Thyroid gland (tissue), 4 donors: ENCODE data around the gene FANCD2. TPM values are rescaled to one million over a fixed set of nuclear protein-coding genes. Genes with fewer than 3 reads are reported as not detected.

Source experiments
- DNase-seq, 2 donors: peaks; one replicate each; pipeline ENCODE4 v3.0.0-alpha.2; 2019
- H3K27ac ChIP-seq, 3 donors: fragments of 200-600 bp; sonication (generic); 1 replicate in 2 of 3; 2 replicates in 1 of 3; pipeline ENCODE4 v1.5.1; 2016 to 2019; ENCODE audit warnings: mild to moderate bottlenecking in 1 of 3, moderate library complexity in 1 of 3
- H3K27me3 ChIP-seq: fragments of 200-600 bp; sonication (generic); one replicate; pipeline ENCODE4 v1.5.1; 2019
- H3K36me3 ChIP-seq, 2 donors: fragments of 200-600 bp; sonication (generic); one replicate each; pipeline ENCODE4 v1.5.1; 2016 to 2019
- H3K4me1 ChIP-seq, 2 donors: fragments of 200-600 bp; sonication (generic); one replicate each; pipeline ENCODE4 v1.5.1; 2017 to 2019
- H3K4me3 ChIP-seq, 3 donors: fragments of 200-600 bp; sonication (generic); replicated peaks in 1 of 3; 1 replicate in 2 of 3; 2 replicates in 1 of 3; pipeline ENCODE4 v1.5.1; 2016; ENCODE audit warnings: mild to moderate bottlenecking in 1 of 3
- H3K9me3 ChIP-seq: fragments of 200-600 bp; sonication (generic); one replicate; pipeline ENCODE4 v1.5.1; 2017
- POLR2A ChIP-seq, 2 donors: fragments of 450-650 bp; IDR thresholded peaks; one replicate each; pipeline ENCODE4 v1.6.1; 2017; ENCODE audit warnings: antibody characterized with exemption in 2 of 2, mild to moderate bottlenecking in 2 of 2, moderate library complexity in 1 of 2
- WGBS, 2 donors: methylation state at CpG; one replicate each; pipeline ENCODE4 v1.1.5; 2017; 5-methylcytosine and 5-hydroxymethylcytosine counted together
- intact Hi-C: fragments of 100-400 bp; cut with DNase I; formaldehyde crosslinking; loops from one replicate; pipeline ENCODE4 v1.15.1; 2023
- total RNA-seq, 4 donors: library from RNA; depleted of rRNA; stranded (reverse); fragments of >200 nt; gene quantifications; one replicate each; pipeline ENCODE4 v1.2.3, GENCODE V29; 2016
- TF ChIP-seq, protein P1 (sequence below), 6 experiments: fragments of 200-600 bp in 3 of 6; fragments of 450-650 bp in 3 of 6; sonication (generic) in 3 of 6; IDR thresholded peaks; one replicate each; pipeline ENCODE4 v1.5.1; 2016 to 2019; ENCODE audit warnings: antibody characterized with exemption in 6 of 6, mild to moderate bottlenecking in 2 of 6, inconsistent platforms in 1 of 6, moderate library complexity in 1 of 6

FANCD2 gene
- total RNA-seq, 4 donors from 2014 or later: 2.0 to 7.9 (median 4.4) TPM

DNA sequence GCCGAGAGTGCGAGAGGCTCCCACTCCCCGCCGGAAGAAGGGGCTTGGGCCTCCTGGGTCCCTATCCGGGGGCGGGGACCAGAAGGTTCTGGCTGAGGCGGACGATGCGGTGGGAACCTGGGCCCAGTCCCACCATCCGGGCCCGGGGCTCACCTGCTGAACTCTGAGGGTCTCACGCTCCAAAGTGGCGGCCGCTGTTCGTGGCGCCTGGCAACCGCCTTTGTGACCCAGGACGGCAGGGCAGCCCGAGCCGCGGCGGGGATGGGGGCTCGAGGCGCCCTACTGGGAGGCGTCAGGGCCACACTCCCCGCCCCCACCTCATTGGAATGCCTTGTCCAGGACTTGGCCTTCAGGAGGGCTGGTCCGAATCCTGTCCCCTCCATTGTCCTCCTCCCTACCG, 81.9 kb downstream of the FANCD2 start, which contains the start of gene FANCD2OS:
TSS of gene FANCD2OS (minus strand) at position 165 of the 400 bp plus-strand sequence. CDS start 3,481 bp downstream, outside the sequence.
- Histone ChIP-seq H3K27ac (no peak within 1 kb of the TSS), H3K9me3 (no peaks in the 10 kb centered on the region), H3K36me3 (no peaks in the 10 kb centered on the region), H3K4me3 (no peak within 1 kb of the TSS), H3K4me1 (no peaks in the 10 kb centered on the region), H3K27me3 (no peaks in the 10 kb centered on the region)
- 51 to 66% methylated on average over 7 to 27 of the region's 28 CpGs for WGBS, 2 donors
- no peak for TF ChIP-seq POLR2A (IDR thresholded peaks at IDR 0.05)
- TF ChIP-seq, protein P1, sequence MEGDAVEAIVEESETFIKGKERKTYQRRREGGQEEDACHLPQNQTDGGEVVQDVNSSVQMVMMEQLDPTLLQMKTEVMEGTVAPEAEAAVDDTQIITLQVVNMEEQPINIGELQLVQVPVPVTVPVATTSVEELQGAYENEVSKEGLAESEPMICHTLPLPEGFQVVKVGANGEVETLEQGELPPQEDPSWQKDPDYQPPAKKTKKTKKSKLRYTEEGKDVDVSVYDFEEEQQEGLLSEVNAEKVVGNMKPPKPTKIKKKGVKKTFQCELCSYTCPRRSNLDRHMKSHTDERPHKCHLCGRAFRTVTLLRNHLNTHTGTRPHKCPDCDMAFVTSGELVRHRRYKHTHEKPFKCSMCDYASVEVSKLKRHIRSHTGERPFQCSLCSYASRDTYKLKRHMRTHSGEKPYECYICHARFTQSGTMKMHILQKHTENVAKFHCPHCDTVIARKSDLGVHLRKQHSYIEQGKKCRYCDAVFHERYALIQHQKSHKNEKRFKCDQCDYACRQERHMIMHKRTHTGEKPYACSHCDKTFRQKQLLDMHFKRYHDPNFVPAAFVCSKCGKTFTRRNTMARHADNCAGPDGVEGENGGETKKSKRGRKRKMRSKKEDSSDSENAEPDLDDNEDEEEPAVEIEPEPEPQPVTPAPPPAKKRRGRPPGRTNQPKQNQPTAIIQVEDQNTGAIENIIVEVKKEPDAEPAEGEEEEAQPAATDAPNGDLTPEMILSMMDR (IDR thresholded peaks at IDR 0.05): no peak
- no peak for DNase-seq
- intact Hi-C loops: no loop called here

DNA sequence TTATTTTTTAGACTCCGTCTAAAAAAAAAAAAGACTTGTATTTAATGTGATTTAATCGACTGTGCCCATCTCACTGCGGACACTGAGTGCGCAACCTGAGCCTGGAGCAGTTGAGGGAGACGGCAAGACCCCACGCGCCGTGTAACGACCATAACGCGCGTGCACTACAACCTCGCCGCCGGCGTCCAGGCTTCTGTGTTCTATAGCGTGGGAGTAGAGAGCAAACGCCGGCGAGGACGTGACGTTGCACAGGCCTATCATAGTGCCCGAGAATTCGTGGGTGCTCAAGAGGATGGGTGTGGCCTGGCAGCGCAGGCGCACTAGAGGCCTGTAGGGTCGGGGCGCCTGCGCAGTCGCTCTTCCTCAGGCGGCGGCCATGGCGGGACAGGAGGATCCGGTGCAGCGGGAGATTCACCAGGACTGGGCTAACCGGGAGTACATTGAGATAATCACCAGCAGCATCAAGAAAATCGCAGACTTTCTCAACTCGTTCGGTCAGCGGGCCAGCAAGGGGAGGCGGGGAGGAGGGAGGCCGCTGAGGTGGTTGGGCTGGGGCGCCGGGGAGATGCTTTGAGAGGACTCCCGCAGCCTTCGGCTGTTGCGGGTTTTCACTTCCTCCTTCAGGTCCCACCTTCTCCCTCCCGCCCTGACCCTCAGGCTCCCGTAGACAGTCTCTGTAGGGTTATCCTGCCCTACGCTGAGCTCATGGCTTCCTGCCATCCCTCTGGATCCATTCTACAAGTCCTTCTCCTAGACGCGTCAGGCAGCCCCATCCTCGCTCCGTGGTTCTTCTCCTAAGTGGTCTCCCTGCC, 89.3 kb downstream of the FANCD2 start, which contains the start of gene BRK1:
TSS of gene BRK1 (plus strand) at position 350 of the 812 bp plus-strand sequence. CDS start at position 377, 27 bp downstream.
- Histone ChIP-seq H3K9me3 (no peaks in the 10 kb centered on the region), H3K27me3 (no peaks in the 10 kb centered on the region), H3K4me3 (peak within 1 kb of the TSS; percentile 12 to 90 (median 84)), H3K36me3 (no peaks in the 10 kb centered on the region), H3K27ac (peak within 1 kb of the TSS; percentile 72 to 78 (median 72)), H3K4me1 (peaks cover 9 to 11% of the 10 kb centered on the region in 2 donors)
- WGBS, 2 donors: 1% methylated on average over 43 to 52 of the region's 54 CpGs
- TF ChIP-seq, protein P1 (IDR thresholded peaks at IDR 0.05): peak in 1 of 6 experiments; percentile 11
- TF ChIP-seq POLR2A (IDR thresholded peaks at IDR 0.05): peak; percentile 48 to 94
- peak; percentile 96 to 97 for DNase-seq
- intact Hi-C loops: loop anchor here (10.0 kb wide), 2 partner anchors 91 to 109 kb away; partner anchors contain the start of gene FANCD2

DNA sequence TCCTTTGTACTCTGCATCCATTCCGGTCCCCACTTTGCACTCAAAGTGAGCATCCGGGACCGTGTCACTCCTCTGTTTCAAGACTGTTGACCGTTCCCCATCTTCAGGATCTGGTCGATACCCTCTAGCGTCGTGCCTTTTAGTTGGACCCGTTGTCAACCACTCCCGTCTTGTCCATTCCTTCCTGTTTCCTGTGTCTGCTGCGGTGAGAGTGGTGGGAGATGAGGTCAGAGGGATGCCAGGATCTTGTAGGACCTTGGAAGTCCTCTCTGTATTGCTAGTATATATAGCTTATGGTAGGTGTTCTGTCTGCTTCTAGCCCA, 89.9 kb downstream of the FANCD2 start:
- Histone ChIP-seq H3K27ac (peak overlapping the region; percentile 10 to 72 (median 72)), H3K9me3 (no peaks in the 10 kb centered on the region), H3K36me3 (no peaks in the 10 kb centered on the region), H3K27me3 (no peaks in the 10 kb centered on the region), H3K4me3 (peak overlapping the region; percentile 12 to 90 (median 84)), H3K4me1 (peaks cover 9 to 11% of the 10 kb centered on the region in 2 donors)
- 0 to 1% methylated on average over 10 of the region's 10 CpGs for WGBS, 2 donors
- intact Hi-C loops: loop anchor here (10.0 kb wide), 2 partner anchors 91 to 109 kb away; partner anchors contain the start of gene FANCD2
- no peak for TF ChIP-seq POLR2A (IDR thresholded peaks at IDR 0.05)
- TF ChIP-seq, protein P1 (IDR thresholded peaks at IDR 0.05): no peak
- no peak for DNase-seq

DNA sequence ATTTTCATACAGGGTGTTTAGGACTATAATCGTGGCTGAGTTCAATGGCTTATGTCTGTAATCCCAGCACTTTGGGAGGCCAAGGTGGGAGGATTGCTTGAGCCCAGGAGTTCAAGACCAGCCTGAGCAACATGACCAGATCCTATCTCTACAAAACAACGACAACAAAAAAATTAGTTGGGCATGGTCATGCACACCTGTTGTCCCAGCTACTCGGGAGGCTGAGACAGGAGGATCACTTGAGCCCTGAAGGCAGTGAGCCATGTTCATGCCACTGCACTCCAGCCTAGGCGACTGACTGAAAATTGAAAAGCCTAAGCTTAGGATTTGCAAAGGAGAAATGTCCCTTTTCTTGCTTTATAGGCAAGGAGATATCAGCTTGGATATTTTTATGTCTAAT, 90.7 kb downstream of the FANCD2 start:
- no peaks in the 10 kb centered on the region for H3K9me3 ChIP-seq
- H3K36me3 ChIP-seq: no peaks in the 10 kb centered on the region
- 86 to 88% methylated on average over 4 of the region's 4 CpGs for whole genome bisulfite sequencing, 2 donors
- TF ChIP-seq, protein P1 (IDR thresholded peaks at IDR 0.05): no peak
- no peak for TF ChIP-seq POLR2A (IDR thresholded peaks at IDR 0.05)
- no peaks in the 10 kb centered on the region for H3K27me3 ChIP-seq
- no peak overlapping the region for H3K27ac ChIP-seq
- no peak for DNase-seq
- no peak overlapping the region for H3K4me3 ChIP-seq
- intact Hi-C loops: loop anchor here (10.0 kb wide), 2 partner anchors 92 to 108 kb away; partner anchors contain the start of gene FANCD2
- peaks cover 9 to 11% of the 10 kb centered on the region in 2 donors for H3K4me1 ChIP-seq

DNA sequence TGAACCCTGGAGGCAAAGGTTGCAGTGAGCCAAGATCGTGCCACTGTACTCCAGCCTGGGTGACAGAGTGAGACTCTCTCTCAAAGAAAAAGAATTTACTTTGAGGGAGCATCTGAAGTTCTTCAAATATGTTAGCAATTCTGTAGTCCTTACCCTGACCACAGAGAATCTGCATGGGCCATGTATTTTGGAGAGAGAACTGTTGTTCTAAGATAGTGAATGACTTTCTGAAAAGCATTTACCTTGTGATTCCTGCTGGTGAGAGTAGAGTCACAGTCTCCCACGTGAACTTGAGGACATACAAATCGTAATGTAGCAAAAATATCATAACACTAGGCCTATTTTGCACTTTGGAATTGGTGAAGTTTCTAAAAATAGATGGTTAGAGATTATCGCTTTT, 93.1 kb downstream of the FANCD2 start:
- no peak overlapping the region for H3K4me3 ChIP-seq
- H3K4me1 ChIP-seq: peaks cover 9 to 11% of the 10 kb centered on the region in 2 donors
- intact Hi-C loops: loop anchor here (10.0 kb wide), 2 partner anchors 95 to 105 kb away; partner anchors contain the start of gene FANCD2
- H3K27ac ChIP-seq: no peak overlapping the region
- 77 to 88% methylated on average over 4 of the region's 4 CpGs for WGBS, 2 donors
- no peaks in the 10 kb centered on the region for H3K9me3 ChIP-seq
- no peaks in the 10 kb centered on the region for H3K27me3 ChIP-seq
- no peak for TF ChIP-seq POLR2A (IDR thresholded peaks at IDR 0.05)
- TF ChIP-seq, protein P1 (IDR thresholded peaks at IDR 0.05): no peak
- no peak for DNase-seq
- no peaks in the 10 kb centered on the region for H3K36me3 ChIP-seq
